ENCODE data around the gene CD109.

CD109 gene

GRCh38 chr6:73867411-73867810 lies 171.4 kb downstream of the CD109 start:
- DNase-seq = no peak

- no peak for DNase-seq
These were observed 174.9 kb downstream of the CD109 start for GRCh38 chr6:73870907-73871306.

DNA sequence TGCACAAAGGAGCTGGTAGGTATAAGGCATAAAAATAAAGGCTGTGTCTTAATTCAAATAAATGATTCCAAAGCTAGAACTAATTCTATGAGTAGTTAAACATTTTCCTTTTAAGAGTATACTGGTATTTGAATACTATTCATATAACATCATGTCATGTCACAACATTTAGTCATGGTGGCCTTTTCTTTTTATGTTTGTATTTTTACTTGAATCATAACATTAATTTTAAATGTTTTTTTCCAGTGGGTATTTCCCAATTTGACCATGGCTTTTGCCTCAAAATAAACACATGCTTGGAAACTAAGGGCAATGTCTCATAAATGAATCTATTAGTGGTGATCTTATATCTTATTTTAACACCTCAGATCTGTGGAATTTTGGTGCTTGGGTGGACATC lies 177.1 kb downstream of the CD109 start:
- peak; percentile 24 for DNase-seq
